Right lobe of liver (tissue), 6 donors: ENCODE data around the gene MARF1. TPM values are rescaled to one million over a fixed set of nuclear protein-coding genes. Genes with fewer than 3 reads are reported as not detected.

Experiments used
- ATAC-seq, 4 donors: fragments of 200-7000 bp; cut with Tn5 transposase; one replicate each; pipeline ENCODE4 v1.9.1; 2020; ENCODE audit warnings: mild to moderate bottlenecking in 4 of 4, moderate library complexity in 4 of 4
- DNase-seq, 3 donors: peaks; one replicate each; pipeline ENCODE4 v3.0.0-alpha.2; 2020
- H3K27ac ChIP-seq, 3 donors: fragments of 200-600 bp; one replicate each; pipeline ENCODE4 v1.8.0; 2022
- H3K27me3 ChIP-seq, 2 donors: fragments of 200-600 bp; one replicate each; pipeline ENCODE4 v1.8.0; 2022
- H3K36me3 ChIP-seq, 4 donors: fragments of 200-600 bp; sonication (generic) in 1 of 4; one replicate each; pipeline versions ENCODE4 v1.5.1 to v1.8.0; 2017 to 2022; ENCODE audit warnings: control low read depth in 1 of 4
- H3K4me1 ChIP-seq, 4 donors: fragments of 200-600 bp; sonication (generic) in 1 of 4; one replicate each; pipeline versions ENCODE4 v1.5.1 to v1.8.0; 2017 to 2022; ENCODE audit warnings: control low read depth in 1 of 4
- H3K4me3 ChIP-seq, 3 donors: fragments of 200-600 bp; one replicate each; pipeline ENCODE4 v1.8.0; 2022
- H3K9me3 ChIP-seq, 4 donors: fragments of 200-600 bp; sonication (generic) in 1 of 4; one replicate each; pipeline versions ENCODE4 v1.5.1 to v1.8.0; 2017 to 2022; ENCODE audit warnings: control low read depth in 1 of 4
- CTCF ChIP-seq, 4 donors: fragments of 200-600 bp in 3 of 4; fragments of 450-650 bp in 1 of 4; IDR thresholded peaks; one replicate each; pipeline versions ENCODE4 v1.5.1 to v1.8.0; 2016 to 2022; ENCODE audit warnings: antibody characterized with exemption in 4 of 4, mild to moderate bottlenecking in 2 of 4
- POLR2A ChIP-seq: fragments of 450-650 bp; IDR thresholded peaks from one replicate; pipeline ENCODE4 v1.6.1; 2017; ENCODE audit warnings: antibody characterized with exemption, mild to moderate bottlenecking
- WGBS: methylation state at CpG from one replicate; pipeline ENCODE4 v1.1.6; 2018; ENCODE audit warnings: low coverage, low lambda C conversion rate; ENCODE audit not compliant: insufficient coverage; ENCODE audit errors: missing lambda C conversion rate; 5-methylcytosine and 5-hydroxymethylcytosine counted together
- intact Hi-C, 2 donors: fragments of 100-400 bp; cut with DNase I; formaldehyde crosslinking; loops; one replicate each; pipeline versions ENCODE4 v1.11.2 to v1.14.1; 2022
- total RNA-seq, 6 experiments: library from RNA; depleted of rRNA in 2 of 6; stranded (reverse); fragments of >200 nt in 2 of 6; fragmentation: NEBNext Ultra II Directional in 3 of 6; extraction: Animal tissue kit (Norgen Biotek cat#: 25700) in 3 of 6; gene quantifications; one replicate each; pipeline versions ENCODE4 v1.1.0 to v1.2.4, GENCODE V29; 2016 to 2023
- donor health status: DM: no; HTN: yes; CAD: no.
- donor health status: DM: no; HTN: no; CAD: no.
- donor health status: DM: no; HTN: no; CAD: no.
- donor health status: DM: no; HTN: yes; CAD: no.
- donor health status: DM: no; HTN: yes; CAD: no.

The MARF1 gene
- total RNA-seq, 6 experiments from 2014 or later: 17.2 to 44.2 (median 31.2) TPM

GRCh38 chr16:15586716-15587115, 56.2 kb downstream of the MARF1 start:
- Histone ChIP-seq H3K9me3 (no peaks in the 10 kb centered on the region), H3K36me3 (peaks cover 0 to 3% (median 0%) of the 10 kb centered on the region in 4 donors), H3K27me3 (no peaks in the 10 kb centered on the region), H3K4me3 (no peak overlapping the region), H3K27ac (no peak overlapping the region), H3K4me1 (peaks cover 0 to 4% (median 0%) of the 10 kb centered on the region in 4 donors)
- no peak for DNase-seq
- no peak for ATAC-seq
- no peak for TF ChIP-seq POLR2A
- TF ChIP-seq CTCF (IDR thresholded peaks at IDR 0.05): no peak
- intact Hi-C loops: no loop called here
- WGBS: no CpG with 5 or more reads among the region's 12 CpGs

GRCh38 chr16:15585956-15586355, 57.0 kb downstream of the MARF1 start:
- 80% methylated on average over 1 of the region's 1 CpG for WGBS
- H3K36me3 ChIP-seq: peaks cover 0 to 6% (median 2%) of the 10 kb centered on the region in 4 donors
- H3K9me3 ChIP-seq: no peaks in the 10 kb centered on the region
- H3K27me3 ChIP-seq: no peaks in the 10 kb centered on the region
- H3K4me1 ChIP-seq: peaks cover 0 to 4% (median 0%) of the 10 kb centered on the region in 4 donors
- intact Hi-C loops: no loop called here
- ATAC-seq (no peak), DNase-seq (no peak)
- no peak overlapping the region for H3K4me3 ChIP-seq
- no peak overlapping the region for H3K27ac ChIP-seq
- TF ChIP-seq CTCF (IDR thresholded peaks at IDR 0.05) (no peak), POLR2A (no peak)

GRCh38 chr16:15583526-15583925, 59.4 kb downstream of the MARF1 start:
- WGBS: 86% methylated on average over 2 of the region's 4 CpGs
- H3K27ac ChIP-seq: no peak overlapping the region
- no peak overlapping the region for H3K4me3 ChIP-seq
- H3K27me3 ChIP-seq: no peaks in the 10 kb centered on the region
- H3K4me1 ChIP-seq: no peaks in the 10 kb centered on the region
- ATAC-seq (no peak), DNase-seq (no peak)
- H3K9me3 ChIP-seq: no peaks in the 10 kb centered on the region
- intact Hi-C loops: no loop called here
- peaks cover 0 to 6% (median 2%) of the 10 kb centered on the region in 4 donors for H3K36me3 ChIP-seq
- TF ChIP-seq CTCF (IDR thresholded peaks at IDR 0.05): no peak

- H3K4me3 ChIP-seq: no peak overlapping the region
- H3K9me3 ChIP-seq: no peaks in the 10 kb centered on the region
- WGBS: 63% methylated on average over 3 of the region's 10 CpGs
- intact Hi-C loops: no loop called here
- no peaks in the 10 kb centered on the region for H3K27me3 ChIP-seq
- peaks cover 0 to 19% (median 7%) of the 10 kb centered on the region in 4 donors for H3K4me1 ChIP-seq
- no peak for ATAC-seq
- H3K27ac ChIP-seq: no peak overlapping the region
- peaks cover 0 to 6% (median 2%) of the 10 kb centered on the region in 4 donors for H3K36me3 ChIP-seq
- no peak for DNase-seq
- TF ChIP-seq CTCF (IDR thresholded peaks at IDR 0.05): no peak
- no peak for TF ChIP-seq POLR2A
These were observed 61.7 kb downstream of the MARF1 start for GRCh38 chr16:15581127-15581815.
